Inflammatory macrophage treated with lipopolysaccharide for 1 hour (primary cell): ENCODE measurements around the gene MZT2B.
"Not testable (repeated sequence)": the region's sequence is repeated elsewhere in the genome, so short reads cannot be mapped to it uniquely, and the experiment has no call there.

Experiments
- DNase-seq, 2 donors: peaks; one replicate each; pipeline ENCODE4 v3.0.0-alpha.2; 2020 to 2022

MZT2B gene

DNA sequence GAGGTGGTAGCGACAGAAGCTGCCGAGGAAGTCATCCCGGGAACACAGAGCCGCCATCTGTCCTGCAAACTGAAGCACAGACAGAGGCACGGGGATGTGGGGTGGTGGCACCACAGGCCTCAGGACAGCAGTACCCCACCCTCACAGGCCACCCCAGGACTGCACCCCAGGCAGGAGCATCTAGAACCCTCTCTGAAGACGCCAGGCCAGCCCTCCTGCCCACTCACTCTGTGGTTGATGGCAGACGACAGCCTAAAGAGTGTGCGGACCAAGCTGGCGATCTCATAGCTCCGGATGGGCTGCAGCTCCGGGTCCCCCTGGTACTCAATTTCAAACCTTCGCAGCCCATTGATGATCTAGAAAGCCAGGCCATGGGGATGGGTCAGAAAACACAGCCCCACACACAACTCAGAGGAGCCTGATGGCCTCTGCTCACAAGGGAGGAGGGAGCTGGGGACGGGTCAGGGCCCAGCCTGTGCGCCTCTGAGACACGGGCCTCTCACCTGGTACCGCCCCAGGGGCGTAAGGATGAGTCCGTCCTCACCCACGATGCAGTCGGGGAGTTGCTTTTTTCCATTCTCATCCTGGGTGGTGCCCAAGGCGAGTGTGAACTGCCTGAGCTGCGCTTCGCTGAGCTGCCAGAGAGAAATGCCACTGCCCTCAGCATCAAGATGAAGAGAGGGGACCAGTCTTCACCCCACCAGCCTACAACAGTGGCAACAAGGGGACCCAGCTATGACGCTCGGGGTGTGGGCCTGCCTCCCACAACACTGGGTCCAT is 29.1 kb upstream of the MZT2B start:
- no peak for DNase-seq

DNA sequence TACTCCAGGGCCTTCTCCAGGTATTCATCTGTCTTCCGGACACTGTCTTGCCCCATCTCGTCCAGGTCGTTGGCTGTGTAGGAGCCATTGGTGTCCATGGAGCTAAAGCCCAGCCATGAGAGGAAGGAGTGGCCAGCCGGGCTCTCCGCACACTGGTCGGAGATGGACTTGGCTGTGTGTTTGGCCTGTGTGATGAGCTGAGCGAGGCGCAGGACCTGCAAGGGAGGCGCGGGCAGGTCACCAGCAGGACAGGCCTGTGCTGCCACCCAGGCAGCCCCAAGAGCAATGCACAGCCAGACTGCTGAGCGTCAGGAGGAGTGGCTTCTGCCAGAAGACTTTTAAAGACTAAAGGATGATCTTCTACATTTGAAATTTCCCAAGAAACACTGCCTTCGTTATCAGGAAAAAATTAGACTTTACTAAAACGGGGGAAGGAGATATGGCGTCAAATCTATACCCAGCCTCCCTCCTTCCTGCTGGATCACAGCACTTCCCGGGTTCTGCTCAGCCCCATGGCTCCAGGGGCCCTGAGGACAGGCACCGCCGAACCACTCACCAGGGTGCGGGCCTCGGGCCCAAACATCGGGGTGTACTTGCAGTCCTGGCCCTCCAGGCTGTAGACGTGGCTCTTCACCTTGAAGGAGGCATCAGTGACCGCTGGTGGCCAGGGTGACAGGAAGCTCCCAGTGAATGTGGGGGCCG is 28.2 kb upstream of the MZT2B start:
- DNase-seq = not testable (repeated sequence)

- DNase-seq = not testable (repeated sequence)
Observed at GRCh38 chr2:130154423-130154770, 27.7 kb upstream of the MZT2B start.

DNA sequence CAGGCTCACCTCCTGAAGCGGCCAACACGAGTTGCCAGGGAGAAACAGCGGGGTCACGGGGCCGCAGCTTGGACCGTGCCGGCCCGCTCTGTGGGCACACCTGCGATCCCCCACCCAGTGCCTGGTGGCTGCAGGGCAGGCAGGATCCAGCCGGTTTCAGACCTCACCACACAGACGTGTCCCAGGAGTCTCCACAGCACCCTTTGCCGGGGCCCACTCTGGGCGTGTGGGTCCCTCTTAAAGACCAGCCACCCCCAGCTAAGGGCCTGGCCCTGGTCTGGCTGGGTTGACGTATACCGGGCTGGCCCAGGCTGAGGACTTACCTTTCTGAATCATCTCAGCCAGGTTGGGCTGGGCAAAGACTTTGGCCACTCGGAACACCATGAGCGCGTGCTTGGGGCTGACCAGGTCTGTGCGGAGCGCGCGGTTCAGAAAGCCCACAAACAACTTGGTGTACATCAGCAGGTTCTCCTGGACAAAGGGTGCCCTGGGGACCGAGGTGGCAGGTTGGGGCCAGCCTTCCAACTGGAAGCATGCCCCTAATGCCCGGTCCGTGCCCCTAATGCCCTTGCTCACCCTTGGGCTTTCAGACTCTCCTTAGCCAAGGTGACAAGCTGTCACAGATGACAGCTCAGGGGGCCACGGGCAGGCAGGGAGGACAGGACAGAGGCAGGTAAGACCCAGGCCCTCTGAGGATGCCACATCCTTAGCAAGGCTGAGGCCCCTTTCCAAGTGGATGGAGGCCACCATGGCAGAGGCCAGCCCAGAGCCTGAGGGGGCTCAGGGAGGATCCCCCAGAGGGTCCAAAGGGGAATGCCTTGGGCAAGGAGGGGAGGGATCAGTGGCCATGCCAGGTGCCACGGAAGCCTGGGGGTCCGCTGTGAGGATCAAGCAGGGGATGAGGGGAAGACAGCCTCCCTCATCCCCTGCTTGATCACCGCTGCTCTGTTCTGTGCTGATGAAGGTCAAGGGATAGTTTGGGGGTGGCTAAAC is 27.0 kb upstream of the MZT2B start:
- DNase-seq = no peak

DNA sequence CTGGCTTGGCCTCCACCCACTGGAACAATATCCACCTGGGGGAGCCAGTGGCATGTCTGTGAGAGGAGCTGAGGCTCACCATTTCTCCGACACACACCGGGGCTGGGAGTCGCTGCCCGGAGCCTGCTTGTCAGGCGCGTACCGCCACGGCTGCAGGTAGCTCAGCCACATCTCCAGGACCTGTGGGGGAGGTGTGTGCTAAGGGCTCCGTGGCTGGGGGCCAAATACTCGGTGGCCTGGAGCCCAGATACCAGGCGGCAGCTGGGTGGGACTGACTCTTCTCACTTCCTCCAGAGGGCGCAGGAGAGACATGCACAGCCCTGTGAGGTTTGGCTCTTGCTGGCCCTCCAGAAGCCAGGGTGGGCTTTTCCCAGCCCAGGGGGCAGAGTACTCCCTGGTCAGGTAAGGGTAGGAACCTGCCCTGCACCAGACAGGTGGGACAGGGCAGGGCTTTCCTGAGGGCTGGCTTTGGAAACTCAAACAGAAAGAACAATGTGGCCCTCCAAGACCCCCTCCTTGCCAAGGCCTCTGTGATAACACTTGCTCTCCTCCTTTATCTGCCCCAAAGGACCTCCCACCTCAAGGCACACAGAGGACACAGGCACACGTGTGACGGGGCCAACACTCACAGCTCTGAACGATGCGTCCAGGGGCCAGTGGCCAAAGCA is 26.0 kb upstream of the MZT2B start:
- peak; percentile 9 to 14 for DNase-seq

GRCh38 chr2:130156624-130157004 is 25.4 kb upstream of the MZT2B start:
- no peak for DNase-seq

DNA sequence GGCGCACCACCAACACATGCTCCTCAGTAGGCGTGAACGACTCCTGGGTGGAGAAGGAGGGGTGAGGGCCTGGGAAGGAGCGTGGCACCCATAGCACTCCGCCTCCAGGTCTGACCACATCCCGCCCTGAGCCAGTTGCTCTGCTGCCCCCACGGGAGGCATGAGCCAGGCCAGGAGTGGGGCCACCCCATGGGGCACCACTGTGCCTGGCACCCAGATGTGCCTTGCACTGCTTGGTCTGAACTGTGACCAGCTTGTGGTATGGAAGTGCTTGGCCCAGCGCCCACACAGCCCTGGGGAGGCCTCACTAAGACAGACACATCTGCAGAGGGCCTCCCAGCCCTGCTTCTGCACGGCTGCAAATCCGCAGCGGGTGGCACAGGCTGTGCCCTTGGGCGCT is 24.7 kb upstream of the MZT2B start:
- DNase-seq = not testable (repeated sequence)

DNA sequence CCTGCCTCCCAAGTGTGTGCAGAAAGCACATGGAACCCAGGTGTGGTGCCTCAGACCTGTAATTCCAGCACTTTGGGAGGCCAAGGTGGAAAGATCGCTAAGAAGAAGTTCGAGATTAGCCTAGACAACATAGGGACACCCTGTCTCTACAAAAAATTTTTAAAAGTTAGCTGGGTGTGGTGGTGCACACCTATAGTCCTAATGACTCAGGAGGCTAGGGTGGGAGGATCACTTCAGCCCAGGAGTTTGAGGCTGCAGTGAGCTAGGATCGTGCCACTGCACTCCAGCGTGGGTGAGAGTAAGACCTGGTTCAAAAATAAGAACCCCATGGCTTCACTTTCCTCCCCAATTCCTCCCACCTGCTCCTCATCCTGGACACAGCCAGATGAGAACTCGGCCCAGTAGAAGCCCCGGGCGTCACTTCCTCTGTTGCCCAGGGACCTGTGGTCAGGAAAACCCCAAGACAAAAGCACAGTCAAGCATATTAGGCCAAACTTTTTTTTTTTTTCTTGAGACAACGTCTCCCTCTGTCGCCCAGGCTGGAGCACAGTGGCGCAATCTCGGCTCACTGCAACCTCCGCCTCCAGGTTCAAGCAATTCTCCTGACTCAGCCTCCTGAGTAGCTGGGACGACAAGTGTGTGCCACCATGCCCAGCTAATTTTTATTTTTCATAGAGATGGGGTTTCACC is 24.1 kb upstream of the MZT2B start:
- peak; percentile 67 to 89 for DNase-seq

DNA sequence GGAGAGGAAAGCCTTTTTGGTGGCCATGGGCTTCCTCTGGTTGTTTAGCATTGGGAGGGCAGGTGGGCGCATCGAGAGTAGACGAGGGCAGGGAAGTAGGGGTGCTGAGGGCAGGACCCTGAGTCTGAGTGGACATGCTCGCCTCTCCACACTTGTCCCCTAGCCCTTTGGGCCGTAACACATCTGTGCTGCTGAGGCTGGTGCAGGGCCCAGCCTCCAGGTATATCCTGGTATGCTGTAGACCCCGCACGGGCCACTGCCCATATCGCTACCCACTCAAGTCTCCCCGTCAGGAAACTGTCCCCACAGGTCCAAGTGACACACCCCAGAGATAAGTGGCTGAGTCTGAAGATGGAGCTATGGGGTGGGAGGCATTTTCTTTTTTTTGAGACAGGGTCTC is 23.4 kb upstream of the MZT2B start:
- no peak for DNase-seq

GRCh38 chr2:130159376-130159775 is 22.7 kb upstream of the MZT2B start:
- not testable (repeated sequence) for DNase-seq

DNA sequence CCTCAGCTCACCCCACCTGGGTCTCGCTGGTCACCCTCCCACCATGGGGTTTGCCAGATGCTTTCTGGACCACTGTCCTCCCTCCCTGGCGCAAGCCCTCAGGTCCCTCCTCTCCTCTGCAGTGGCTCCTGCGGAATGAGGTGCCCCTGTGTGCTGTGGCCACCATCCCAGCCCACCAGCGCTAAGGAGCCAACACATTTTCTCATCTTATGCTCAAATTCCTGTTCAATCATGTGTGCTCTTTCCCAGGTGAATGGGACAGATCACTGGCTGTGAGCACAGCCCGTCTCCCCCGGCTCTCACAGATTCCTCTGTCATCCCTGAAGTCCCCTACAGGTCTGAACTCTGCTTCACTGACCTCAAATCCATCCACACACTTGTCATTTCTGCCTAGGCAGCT is 21.9 kb upstream of the MZT2B start:
- no peak for DNase-seq

- DNase-seq = not testable (repeated sequence)
Observed at GRCh38 chr2:130160838-130161705, 21.0 kb upstream of the MZT2B start.

DNA sequence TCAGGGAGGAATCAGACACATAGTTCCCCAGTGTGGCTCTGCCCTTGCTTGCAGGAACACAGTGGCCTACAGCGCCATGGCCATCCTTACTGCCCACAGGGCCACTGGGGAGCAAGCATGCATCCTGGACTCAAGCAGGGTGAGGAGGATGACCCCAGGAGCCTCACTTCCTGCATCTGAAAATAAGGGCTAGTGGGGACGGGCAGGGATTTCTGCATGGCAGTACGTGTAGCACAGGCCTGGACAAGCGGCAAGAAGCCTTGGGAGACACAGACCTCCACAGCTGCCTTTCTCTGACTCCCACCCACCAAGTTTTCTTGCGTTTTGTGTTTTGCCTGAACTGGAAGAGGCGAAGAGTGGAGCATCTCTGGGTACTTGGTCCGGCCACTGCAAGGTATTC is 19.6 kb upstream of the MZT2B start:
- not testable (repeated sequence) for DNase-seq

GRCh38 chr2:130162968-130163367 is 19.1 kb upstream of the MZT2B start:
- DNase-seq = no peak

- DNase-seq = no peak
Observed at GRCh38 chr2:130165293-130166016, 16.6 kb upstream of the MZT2B start.

DNA sequence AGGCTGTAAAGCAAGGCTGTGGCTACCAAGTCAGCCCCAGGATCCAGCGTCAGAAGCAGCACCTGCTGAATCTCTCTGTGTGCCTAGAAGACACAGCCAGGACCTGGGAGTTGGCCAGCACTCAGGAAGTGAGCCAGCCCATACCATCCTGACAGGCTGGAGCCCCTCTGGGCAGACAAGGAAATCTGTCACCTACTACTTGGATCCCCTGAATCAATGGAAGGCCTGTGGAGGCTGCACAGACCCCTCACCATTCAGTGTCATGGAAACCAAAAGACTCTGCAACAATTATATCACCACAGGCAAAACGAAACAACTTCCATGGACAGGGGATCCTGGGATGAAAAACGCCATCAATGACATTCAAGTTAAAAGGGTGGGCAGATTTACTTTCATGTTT is 15.5 kb upstream of the MZT2B start:
- DNase-seq = not testable (repeated sequence)

GRCh38 chr2:130169163-130169562 is 12.9 kb upstream of the MZT2B start:
- not testable (repeated sequence) for DNase-seq

GRCh38 chr2:130169896-130170295 is 12.2 kb upstream of the MZT2B start:
- no peak for DNase-seq

- not testable (repeated sequence) for DNase-seq
Observed at GRCh38 chr2:130174866-130175265, 7.2 kb upstream of the MZT2B start.
